ELF-1 (cell line): Measurements from ENCODE around the gene MARCO.

ENCODE experiments used
- DNase-seq: peaks from one replicate; pipeline ENCODE4 v3.0.0-alpha.2; 2016; ENCODE audit warnings: low read depth, low spot score

Gene MARCO

DNA sequence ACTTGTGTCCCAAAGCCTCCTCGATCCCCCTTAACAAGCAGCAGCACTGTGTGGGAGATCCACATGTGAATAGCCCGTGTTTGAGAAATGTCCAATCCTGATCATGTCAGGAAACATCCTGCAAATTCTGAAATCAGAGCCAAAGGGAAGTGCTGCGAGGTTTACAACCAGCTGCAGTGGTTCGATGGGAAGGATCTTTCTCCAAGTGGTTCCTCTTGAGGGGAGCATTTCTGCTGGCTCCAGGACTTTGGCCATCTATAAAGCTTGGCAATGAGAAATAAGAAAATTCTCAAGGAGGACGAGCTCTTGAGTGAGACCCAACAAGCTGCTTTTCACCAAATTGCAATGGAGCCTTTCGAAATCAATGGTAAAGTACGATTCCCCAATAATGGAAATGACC is at the start of gene MARCO:
MARCO (plus strand) TSS at position 164 of the 400 bp plus-strand sequence; CDS start at position 271, 107 bp downstream.
- no peak for DNase-seq

GRCh38 chr2:118893100-118893499 is 48.9 kb upstream of the MARCO start:
- DNase-seq, result no peak

GRCh38 chr2:118902266-118903028 is 39.5 kb upstream of the MARCO start:
- no peak for DNase-seq

DNA sequence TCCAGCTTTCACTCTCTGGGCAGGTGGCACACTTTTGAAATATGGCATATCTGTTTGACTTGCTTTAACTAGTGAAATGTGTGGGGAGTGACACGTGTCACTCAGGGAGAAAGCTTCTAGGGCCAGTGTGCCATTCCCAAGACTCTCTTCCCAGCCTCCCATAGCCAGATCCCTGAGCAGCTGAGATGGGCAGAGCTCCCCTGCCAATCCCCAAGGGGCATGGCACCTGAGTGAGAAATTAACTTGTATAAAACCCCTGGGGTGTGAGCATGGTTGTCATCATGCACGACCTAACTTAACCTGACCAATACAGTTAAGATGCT is 39.0 kb upstream of the MARCO start:
- DNase-seq, result no peak

GRCh38 chr2:118903551-118904479 is 38.2 kb upstream of the MARCO start:
- no peak for DNase-seq

DNA sequence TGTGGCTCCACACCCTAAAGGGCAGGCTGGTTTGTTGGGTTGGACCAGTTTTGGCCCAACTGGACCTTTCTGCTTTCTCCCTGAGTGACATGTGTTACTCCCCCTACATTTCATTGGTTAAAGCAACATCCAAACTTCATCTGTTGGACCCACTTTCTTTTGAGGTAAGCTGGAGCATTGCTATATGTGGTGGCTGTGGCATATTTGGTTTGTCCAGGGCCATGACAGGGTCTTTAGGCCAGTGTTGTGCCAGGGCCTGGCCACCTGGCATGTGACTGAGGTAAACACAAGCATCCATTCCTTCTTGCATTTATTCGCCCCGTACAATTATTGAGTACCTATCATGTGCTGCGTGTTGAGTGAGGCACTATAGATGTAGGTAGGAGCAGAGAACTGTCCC is 36.8 kb upstream of the MARCO start:
- no peak for DNase-seq

DNA sequence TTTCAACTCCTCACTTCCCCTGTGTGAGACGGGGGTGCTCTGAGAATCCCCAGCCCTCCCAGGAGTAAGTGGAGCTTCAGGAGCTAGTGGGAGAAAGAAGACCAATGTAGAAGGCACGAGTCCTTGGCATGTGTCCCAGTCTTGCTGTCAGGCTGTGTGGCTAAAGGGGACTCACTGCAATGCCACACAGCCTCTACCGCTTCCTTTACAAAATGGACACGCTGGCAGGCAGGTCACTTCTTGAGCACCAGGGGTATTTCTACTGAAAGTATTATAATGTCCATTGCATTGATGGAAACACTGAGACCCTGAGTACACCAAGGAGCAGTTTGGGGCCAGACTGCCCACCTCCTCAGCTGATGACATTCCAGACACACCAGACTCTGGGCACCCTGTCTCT is 35.8 kb upstream of the MARCO start:
- no peak for DNase-seq

- no peak for DNase-seq
Measured at GRCh38 chr2:118907759-118908158, 34.2 kb upstream of the MARCO start.

GRCh38 chr2:118909191-118909590 is 32.8 kb upstream of the MARCO start:
- no peak for DNase-seq

DNA sequence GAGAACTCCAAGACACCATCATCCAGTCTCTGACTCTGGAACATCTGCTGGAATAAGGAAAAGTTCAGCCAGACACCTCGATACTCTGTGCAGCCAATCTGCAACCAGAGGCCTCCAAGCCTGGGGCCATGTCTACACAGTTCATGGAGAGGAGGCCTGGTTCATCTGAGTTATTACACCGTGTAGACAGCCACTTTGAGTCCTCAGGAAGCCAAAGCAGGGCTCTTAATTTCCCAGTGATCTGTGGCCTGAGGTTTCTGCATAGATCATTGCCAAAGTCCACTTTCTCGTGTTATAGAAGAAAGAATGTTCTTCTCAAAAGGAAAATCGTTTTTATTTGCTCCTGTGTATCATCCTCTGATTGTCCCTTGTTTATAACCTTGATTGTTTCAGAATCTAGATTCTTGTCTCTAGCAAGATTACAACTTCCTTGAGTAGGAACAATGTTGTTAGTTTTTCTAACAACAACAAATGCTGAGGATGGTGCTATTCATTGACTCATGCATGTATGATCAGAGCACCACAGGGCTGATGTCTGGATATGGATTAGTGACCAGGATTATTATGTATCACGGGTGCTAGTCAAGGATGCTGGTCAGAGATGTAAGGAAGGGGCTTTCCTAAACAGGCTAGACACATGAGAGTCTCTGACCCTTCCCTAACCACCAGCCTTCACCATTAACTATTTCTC is 30.7 kb upstream of the MARCO start:
- DNase-seq, result no peak

- no peak for DNase-seq
Measured at GRCh38 chr2:118911936-118912335, 30.1 kb upstream of the MARCO start.

DNA sequence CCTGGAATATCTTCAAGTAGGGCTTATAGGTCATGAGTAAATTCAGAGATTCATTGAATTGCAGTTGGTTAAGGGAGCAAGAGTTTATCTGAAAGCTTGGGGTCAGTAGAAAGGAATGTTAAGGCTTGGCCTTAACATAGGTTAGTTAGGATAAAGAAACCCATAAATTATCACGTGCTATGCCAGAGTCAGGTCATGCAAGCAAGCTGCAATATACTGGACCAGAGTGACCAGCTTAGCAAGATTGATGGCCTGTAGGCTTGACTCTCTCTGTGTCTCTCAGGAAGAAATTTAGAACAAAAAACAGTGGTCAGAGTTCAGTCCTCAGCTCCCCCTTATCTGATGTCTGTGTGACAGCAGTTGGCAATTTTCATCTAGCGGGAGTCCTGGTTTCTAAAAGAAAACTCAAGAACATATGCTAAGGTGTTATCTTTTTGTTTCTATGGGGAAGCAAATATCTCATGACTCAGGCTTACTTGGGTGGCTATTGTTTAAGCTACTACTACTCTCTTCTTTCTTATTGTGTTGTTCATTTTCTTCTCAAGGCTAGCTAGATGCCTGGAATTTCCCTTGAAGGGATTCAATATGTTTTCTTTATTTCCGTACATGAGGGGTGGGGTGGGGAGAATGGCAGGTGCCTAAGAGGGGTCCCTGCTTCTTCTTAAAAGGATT is 28.7 kb upstream of the MARCO start:
- peak; percentile 16 for DNase-seq

- DNase-seq, result no peak
Measured at GRCh38 chr2:118913803-118914645, 28.0 kb upstream of the MARCO start.

- no peak for DNase-seq
Measured at GRCh38 chr2:118914721-118915453, 27.1 kb upstream of the MARCO start.

DNA sequence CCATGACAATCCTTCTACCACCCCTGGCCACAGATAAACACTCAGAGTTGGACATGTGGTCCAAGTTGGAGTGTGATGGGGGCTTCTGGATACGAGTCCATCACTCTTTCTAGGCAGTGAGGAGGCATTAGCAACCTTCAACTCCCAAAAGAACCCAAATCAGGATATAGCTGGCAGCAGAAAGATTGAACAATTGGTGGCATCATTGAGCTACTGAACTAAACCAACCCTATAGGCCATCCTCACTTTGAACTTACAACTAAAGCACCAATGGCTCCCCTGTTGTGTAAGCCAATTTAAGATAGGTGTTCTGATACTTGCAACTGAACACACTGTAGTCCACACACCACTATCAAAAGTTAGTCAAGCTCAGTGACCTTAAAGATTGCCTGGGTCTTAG is 24.0 kb upstream of the MARCO start:
- no peak for DNase-seq

DNA sequence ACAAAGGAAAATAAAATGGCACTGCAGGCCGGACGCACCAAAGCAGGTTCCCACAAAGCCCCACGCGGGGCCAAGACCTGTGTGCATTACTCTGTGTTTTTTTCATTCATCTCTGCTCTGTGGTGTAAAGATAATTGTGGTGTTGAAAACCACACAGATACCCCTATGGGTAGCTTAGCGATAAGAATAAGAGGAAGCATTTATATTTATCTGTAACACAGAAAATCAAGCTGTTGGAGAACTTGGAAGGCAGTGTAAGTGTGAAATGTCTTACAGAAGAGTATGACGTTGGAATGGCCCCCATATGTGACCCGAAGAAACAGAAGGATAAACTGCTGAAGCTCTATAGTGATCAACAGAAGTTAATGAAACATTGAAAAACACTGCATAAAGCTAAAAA is 20.3 kb upstream of the MARCO start:
- no peak for DNase-seq

DNA sequence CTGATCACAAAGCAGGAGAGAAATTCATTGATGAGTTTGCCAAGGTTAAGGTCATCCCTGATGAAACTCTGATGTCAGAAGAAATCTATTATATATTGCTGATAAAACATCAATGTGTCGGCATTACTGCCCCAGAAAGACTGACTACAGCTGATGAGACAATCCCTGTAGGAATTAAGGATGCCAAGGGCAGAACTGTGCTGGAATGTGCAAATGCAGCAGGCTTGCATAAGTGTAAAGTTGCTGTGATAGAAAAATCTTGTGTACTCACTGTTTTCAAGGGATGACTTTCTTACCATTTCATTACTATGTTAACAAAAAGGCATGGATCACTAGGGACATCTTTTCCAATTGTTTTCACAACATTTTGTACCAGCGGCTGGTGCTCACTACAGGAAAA is 19.7 kb upstream of the MARCO start:
- no peak for DNase-seq

GRCh38 chr2:118923371-118923770 is 18.6 kb upstream of the MARCO start:
- peak; percentile 58 for DNase-seq

- DNase-seq, result no peak
Measured at GRCh38 chr2:118925476-118925875, 16.5 kb upstream of the MARCO start.

DNA sequence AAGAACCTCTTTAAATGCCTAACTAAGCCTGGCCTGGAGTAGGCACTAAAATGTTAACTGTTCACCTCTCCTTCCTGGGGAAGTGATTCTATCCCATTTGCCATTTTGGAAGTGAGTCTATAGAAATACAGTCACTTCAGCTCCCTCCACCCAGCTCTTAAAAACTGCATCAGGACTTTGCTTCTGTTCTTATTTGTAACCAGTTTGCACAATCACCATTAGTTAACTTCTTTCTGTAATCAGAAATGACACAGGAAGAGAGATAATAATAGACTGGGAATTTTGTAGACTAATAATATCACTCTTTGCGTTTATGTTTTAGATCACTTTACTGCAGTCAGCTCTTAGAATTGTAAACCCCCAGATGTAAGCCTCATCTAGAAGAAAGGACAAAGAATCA is 16.0 kb upstream of the MARCO start:
- DNase-seq, result no peak
